Ammon's horn (tissue), 1 donor: ENCODE data around the gene LCAT.
"Not testable (repeated sequence)": the region's sequence is repeated elsewhere in the genome, so short reads cannot be mapped to it uniquely, and the experiment has no call there.

Experiments used
- DNase-seq: peaks from one replicate; pipeline ENCODE4 v3.0.0-alpha.2; 2016; ENCODE audit warnings: low spot score

The LCAT gene

DNA sequence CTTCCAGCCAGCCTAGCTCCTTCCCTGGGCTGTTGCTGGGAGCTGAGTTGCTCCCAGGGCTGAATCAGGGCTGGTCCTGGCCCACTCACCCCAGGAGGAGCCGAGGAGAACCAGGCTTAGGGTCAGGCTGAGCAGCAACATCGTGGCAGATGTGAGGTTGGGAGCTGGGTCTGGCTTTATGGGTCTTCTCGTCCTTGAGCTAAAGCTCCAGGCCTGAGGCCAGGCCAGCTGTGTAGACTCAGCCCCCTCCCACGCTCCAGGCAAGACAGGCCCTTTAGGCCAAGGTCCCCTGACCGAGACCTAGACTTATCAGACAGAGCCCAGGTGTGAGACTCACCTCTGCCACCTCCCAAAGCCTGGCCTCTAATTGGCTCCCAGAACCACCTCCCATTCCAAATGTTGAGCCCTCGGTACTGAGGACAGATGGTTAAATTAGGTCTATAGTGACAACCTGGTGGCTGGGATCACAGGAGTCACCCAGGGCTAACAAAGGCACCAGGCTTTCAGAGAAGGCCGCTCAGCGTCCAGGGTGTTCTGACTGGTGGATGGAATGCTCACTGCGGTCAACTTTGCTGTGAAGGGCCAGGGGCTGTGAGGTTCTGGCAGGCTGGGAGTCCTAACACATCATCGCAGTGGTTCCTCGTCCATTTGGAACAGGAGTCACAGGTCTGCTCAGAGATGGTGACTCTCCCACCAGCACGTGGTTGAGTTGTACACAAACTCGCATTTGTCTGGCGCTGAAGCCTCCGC is 12.0 kb downstream of the LCAT start, which contains the start of gene CTRL:
Gene CTRL, minus strand, starts transcription at position 151 of the 750 bp plus-strand sequence. Its CDS starts 10 bp downstream, at position 141.
- no peak for DNase-seq

DNA sequence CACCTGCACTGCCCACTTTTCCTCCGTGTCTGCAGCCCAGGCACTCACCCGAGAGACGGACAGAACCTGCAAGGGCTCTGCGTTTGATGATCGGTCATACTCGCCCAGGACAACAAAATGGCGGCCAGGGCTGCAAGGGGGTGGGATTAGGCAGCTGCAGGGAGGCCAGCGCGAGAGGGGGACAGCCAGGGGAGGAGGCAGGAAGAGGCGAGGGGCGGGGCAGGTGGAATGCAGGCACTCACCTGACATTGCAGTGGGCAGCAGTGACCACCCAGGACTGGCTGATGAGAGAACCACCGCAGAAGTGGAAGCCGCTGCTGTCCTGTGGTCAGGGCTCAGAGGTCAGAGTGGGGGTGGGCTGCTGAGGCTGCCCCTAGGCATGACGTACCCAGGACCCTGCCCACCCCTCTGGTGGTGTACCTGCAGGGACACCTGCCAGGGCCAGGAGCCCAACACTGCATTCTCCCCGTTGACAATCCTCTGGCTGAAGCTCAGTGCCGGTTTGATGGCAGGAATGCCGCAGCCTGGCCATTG is 13.2 kb downstream of the LCAT start:
- DNase-seq = no peak

DNA sequence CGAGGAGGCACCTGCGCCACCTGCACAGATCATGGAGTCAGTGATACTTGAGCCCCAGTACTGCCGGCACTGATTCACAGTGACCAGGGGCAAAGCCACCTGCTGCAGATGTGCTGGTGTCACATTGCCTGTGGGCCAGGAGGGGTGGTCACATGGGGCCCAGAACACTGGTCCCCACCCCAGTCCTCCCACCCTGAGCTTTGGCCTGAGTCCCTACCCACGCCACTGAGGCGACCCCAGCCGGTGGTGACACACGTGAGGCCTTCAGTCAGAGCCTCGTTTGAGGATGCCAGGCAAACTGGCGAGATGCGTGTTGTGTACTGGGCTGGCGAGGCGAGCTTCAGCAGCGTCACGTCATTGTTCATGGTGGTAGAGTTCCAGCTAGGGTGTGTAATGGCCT is 13.7 kb downstream of the LCAT start:
- no peak for DNase-seq

DNA sequence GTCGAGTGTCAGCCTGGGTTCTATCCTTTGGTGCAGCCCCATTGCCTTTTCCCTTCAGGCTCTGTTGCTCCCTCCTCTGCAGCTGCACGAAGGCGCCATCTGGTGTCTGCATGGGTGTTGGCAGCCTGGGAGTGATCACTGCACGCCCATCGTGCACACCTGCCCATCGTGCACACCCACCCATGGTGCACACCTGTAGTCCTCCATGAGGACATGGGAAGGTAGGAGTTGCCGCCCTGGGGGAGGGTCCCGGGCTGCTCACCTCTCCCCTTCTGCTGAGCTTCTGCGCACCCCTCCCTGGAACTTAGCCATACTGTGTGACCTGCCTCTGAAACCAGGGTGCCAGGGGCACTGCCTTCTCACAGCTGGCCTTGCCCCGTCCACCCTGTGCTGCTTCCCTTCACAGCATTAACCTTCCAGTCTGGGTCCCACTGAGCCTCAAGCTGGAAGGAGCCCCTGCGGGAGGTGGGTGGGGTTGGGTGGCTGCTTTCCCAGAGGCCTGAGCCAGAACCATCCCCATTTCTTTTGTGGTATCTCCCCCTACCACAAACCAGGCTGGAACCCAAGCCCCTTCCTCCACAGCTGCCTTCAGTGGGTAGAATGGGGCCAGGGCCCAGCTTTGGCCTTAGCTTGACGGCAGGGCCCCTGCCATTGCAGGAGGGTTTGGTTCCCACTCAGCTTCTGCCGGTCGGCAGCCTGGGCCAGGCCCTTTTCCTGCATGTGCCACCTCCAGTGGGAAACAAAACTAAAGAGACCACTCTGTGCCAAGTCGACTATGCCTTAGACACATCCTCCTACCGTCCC is 15.2 kb downstream of the LCAT start:
- DNase-seq = peak; percentile 90

DNA sequence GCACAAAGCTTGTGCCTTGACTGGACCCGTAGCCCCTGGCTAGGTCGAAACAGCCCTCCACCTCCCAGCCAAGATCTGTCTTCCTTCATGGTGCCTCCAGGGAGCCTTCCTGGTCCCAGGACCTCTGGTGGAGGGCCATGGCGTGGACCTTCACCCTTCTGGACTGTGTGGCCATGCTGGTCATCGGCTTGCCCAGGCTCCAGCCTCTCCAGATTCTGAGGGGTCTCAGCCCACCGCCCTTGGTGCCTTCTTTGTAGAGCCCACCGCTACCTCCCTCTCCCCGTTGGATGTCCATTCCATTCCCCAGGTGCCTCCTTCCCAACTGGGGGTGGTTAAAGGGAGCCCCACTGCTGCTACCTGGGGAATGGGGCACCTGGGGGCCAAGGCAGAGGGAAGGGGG is 15.8 kb downstream of the LCAT start:
- no peak for DNase-seq

DNA sequence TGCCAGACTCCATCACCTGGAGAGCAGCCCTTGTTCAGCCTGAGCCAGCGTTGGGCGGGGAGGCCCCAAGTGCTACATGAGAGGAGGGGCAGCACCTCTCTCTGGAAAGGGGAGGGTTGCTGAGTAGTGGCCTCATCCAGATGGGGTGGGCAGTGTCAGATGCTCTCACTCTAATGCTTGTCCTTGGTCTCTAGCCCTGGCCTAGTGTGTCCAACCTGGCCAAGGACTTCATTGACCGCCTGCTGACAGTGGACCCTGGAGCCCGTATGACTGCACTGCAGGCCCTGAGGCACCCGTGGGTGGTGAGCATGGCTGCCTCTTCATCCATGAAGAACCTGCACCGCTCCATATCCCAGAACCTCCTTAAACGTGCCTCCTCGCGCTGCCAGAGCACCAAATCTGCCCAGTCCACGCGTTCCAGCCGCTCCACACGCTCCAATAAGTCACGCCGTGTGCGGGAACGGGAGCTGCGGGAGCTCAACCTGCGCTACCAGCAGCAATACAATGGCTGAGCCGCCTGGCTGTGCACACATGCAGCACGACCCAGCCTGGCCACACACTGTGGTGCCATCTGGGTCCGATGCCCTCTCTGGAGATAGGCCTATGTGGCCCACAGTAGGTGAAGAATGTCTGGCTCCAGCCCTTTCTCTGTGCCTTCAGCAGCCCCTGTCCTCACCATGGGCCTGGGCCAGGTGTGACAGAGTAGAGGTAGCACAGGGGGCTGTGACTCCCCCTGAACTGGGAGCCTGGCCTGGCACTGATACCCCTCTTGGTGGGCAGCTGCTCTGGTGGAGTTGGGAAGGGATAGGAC is 16.6 kb downstream of the LCAT start:
- no peak for DNase-seq

DNA sequence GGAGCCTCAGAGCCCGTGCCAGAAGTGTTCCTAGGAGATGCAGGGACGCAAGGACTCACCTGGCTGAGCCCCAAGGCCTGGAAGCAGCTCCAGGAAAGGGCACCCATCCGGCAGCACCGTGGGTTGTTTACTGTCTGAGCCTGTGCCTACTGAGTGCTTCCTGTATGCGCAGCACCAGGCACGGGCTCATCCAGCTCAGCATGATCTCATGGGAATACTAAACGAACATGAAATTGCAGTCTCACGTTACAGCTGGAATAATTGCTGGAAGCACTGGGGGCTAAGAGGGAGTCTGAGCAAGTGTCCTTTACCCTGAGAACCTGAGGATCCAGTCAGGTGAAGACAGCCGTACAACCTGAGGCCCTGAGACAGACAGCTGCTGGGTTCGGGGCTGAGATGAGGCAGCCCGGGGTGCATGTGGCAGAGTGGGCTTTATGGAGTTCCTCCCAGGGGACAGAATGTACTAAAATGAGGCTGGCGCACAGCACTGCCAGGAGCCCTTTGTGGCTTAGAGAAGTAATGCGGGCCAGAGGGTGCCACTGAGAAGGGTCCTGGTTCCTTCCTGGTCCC is 17.7 kb downstream of the LCAT start:
- DNase-seq = peak; percentile 74

DNA sequence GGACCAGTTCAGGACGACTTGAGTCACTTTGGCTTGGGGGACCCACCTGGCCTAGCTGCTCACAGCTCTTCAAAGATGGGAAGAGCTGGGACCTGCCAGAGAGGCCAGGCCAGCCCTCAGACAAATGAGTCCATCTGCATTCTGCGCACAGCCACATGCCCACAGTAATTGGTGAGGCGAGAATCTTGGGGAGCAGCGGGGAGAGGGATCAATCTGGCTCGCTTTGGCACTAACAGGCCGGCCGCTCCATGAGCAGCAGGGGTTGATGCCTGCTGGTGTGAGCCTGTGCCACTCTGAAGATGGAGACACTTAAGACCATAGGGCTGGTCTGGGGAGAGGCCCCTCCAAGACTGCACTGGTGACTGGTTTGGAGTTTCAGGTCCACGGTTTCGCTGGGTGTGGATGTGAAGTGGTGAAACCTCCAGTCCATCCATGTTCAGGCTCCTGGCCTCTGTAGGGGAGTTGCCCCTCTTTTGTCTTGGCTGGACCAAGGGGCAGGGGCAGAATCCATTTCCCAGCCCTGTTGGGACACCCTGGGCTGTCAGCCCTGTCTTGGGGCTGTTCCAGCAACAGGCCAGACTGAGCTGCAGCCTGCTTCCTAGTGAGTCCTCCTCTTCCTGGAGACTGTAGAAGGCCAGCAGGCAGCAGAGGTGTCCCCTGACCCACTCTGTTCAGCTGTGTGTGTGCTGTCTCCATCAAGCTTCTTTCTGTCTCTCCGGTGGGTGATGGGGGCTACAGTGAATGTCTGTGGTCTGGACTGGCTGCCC is 19.6 kb downstream of the LCAT start:
- no peak for DNase-seq

DNA sequence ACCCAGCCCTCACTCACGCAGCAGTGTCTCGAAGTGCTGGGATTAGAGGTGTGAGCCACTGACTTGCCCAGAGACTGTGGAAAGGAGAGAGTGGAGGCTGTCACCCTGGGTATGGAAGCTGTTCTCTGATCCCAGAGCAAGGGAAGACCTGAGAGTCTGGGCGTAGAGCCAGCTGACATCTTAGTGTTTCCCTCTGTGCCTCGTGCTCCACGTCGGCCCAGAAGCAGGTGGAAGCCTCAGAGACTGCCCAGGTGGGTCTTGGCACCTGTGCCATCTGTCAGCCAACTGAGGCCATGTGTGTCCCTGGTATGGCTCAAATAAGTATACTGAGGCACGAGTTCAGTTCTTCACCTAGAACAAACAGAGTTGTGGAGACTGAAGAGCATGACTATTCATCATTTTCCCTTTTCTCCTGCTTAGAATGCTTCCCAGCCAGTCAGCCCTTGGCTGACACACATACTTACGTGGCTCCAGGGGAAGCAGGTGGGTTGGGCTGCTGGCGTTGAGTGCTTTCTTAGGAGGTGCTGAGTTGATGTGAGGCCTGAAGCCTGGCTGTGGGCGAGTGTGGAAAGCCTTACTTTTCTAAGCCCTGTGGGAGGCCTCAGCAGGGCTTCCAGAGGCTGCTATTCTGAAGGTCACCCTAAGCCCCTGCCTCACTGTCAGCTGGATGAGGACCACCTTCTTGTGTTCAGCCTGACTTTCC is 20.4 kb downstream of the LCAT start:
- DNase-seq = no peak

DNA sequence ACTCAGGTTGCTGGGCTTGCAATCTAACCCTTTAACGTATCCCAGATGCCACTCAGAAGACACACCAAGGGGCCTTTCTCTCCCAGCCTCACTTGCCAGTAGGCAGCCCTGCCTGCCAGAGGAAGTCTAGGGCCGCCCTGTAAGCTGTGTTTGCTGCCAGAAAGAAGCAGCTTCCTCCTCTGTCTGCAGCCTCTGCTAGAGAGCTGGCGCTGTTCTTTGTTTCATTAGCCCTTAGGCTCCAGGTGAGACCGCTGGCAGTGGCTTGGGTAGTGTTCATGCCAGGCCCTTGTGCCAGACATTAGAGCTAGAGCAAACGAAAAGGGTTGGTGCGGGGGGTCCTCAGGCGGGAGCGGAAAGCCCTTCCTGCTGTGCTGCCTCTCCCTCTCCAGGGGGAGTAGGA is 21.2 kb downstream of the LCAT start:
- no peak for DNase-seq

DNA sequence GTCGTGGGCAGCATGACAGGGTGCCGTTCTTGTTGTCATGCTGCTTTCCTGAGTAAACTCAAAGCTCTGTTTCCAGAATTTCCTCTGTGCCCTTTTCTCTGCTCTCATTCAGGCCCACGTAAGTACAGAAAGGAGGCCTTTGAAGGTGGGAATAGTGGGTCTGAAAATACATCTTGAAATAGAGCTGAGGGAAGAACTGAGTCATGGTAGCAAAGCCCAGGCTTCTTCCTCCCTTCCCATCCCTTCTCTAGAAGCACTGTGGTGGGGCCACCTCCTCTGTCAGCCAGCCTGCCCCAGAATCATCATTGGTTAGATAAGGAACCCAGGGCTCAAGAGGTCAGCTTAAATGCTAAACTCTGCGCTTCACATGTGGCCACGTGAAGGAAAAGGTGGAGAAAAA is 21.7 kb downstream of the LCAT start:
- no peak for DNase-seq

DNA sequence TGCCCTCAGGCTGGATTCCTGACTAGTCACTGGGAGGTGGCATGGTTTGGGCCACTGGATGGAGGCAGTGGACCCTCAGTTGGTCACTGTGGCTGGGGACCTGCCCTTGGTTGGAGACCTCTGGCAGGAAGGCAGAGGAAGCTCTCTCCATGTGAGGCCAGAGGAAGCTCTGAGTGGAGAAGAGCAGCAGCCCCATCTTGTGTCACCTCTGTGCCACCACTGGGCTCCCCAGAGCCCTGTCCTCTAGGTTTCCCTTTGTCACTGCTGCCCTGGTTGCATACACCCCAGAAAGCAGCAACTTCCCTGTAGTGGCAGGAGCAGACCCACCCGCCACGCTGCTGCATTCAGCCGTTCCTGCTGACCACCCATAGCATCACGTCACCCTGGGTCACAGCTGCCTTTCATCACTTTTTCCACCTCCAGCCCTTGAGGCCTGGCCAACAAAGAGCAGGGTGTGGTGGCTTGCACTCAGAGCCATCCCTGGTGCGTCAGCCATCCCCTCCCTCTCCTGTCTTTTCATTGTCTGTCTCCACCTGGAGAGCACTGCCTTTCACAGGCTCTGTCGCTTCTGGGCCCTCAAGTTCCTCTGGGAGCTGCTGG is 24.2 kb downstream of the LCAT start:
- peak; percentile 2 for DNase-seq

DNA sequence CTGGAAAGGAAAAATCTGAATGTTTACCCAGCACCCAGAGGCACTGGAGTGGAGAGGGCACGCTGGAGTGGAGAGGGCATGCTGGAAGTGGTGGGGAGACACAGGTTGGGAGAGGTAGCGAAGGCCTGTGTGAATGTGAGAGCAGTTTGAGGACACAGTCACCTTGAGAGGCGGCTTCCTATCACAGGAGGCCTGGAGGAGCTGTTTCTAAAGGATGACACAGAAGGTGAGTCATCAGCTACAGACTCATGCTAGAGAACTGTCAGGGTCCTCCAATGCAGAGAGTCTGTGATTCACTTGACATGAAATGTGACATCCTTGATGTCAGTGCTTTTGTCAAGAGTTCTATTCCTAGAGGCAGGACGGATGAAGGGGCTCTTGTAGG is 26.1 kb downstream of the LCAT start:
- peak; percentile 41 for DNase-seq

DNA sequence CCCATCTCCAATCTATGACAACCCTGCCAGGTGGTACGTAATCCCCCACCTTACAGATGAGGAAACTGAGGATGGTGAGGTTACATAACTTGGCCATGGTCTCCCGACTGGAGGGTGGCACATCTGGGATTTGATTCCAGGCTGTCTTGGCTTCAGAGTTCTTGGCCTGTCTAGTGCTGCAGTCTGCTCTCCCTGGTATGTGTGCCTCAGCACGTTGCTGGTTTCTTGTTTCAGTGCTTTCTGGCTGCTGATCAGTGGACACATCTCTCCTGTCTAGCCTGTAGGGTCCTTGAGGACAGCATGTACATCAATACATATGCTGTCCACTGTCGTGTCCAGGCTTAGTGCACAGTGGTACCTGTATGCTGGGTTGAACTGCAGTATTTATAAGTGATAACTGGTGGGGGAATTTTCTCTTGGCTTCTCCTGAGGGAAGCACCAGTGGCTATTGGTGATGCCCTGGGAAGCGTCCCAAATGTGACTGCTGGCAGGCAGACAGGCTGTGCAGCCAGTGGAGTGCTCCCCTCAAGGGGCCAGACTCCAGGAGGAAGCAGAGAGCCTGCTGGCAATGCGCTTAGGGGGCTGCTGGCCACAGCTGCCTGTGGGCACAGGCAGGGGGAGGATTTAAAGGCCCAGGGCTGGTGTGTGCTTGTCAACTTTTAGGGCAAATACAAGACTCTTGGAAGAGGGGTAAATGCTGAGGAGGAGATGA is 26.6 kb downstream of the LCAT start:
- peak; percentile 80 for DNase-seq

DNA sequence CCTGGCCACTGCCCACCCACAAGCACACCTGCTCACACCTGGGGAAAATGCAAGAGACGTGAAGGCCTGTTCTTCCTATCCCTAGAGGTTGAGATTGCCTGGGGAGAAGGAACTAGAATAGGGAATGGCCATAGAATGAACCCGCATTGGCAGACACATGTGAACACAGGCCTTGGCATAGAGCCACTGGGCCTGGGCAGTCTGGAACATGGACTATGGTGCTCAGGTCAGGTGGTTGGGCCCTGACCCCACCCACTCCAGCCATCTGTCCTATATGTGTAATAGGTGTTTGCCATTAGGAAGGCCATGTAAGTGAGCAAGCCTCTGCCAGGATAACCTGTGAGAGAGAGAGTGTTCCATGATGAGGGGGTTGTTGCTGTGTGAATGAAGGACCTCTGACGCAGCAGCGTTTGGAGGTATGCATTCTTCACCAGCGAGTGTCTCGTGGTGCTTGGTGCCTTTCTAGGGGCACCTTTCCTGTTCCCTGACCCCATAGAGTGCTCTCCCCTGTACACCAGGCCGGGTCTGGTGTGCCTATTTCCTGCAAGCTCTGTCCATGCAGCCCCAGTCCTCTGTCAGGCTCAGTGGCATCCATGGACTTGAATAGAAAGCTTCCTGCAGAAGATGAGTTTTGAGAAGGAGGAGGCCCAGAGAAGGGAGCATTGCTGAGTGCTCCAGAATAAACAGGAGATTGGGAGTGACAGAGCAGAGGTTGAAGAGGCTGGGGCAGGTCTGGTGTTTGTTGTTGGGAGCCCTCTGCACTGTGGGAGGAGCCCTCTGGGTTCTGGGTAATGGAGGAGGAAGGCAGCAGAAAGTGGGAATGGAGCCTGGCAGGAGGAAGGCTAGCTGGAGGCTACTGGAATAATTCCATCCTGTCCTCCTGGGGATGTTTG is 27.8 kb downstream of the LCAT start:
- peak; percentile 1 for DNase-seq

DNA sequence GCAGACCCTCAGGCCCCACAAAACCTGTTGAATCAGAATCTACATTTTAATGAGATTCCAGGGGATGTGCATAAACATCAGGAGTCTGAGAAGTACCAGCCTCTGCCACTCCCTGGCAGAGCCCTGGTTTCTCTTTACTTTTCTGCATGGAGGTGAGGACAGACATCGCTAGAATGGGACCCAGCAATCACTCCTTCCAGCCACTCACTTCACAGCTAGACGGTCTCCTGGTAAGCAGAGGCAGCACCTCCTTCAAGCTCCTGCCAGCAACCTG is 28.5 kb downstream of the LCAT start:
- not testable (repeated sequence) for DNase-seq

DNA sequence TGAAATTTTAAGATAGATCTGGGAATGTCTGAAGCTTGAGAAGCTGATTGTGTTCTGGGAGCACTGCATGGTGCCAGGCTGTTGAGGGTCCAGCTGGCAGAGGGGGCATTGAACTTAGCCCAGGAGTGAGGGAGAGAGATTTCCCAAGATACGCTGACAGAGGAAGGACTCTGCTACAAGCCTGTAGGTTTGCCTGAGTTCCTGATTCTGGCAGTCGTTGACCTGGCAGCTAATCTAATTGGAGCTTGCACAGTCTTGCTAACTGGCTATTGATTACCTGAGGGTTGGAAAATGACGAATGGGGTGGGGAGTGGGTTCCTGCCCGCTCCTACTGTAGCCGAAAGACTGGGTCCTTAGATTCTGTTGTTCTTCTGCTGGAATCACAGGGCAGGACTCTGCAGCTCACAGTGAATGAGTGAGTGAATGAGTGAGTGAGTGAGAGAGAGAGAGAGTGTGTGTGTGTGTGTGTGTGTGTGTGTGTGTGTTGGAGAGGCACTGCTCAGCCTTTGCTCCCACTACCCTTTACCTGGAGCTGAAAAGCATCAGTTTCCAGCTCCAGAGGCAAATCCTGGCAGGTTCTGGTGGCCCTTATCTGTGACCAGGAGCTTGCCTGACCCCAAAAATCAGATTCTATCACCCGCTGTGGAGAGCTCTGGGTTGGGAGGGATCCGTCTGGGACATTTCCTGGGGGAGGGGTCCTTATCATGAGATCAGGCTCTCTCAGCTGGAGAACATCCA is 29.0 kb downstream of the LCAT start:
- DNase-seq = no peak

DNA sequence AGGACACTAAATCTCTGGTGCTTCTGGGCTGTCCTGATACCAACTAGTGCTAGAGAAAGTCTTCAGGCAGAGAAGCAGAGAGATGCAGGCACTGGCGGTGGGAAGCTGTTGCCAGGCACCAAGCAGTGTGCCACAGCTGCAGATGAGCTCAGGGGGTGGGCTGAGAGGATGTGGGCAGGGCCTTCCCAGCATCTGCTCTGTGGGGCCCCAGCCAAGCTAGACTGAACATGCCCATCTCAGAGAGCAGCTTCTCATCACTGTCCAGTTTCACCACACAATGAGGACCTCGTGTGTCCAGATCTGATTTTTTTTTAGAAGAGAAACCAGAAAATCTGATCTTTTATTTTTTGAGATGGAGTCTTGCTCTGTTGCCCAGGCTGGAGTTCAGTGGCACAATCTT is 33.8 kb downstream of the LCAT start:
- DNase-seq = peak; percentile 97
